Endometrial microvascular endothelial cells (primary cell): ENCODE data around the gene TMEM174. TPM values are rescaled to one million over a fixed set of nuclear protein-coding genes. Genes with fewer than 3 reads are reported as not detected.
"Not testable (repeated sequence)": the region's sequence is repeated elsewhere in the genome, so short reads cannot be mapped to it uniquely, and the experiment has no call there.

Source experiments
- in situ Hi-C: cut with HindIII; loops from 2 replicates; pipeline ENCODE4 v1.10.0; 2017; ENCODE audit warnings: low sequenced_read_pairs, low pct_unique_long_range_greater_than_20kb; ENCODE audit errors: inconsistent ontology term
- total RNA-seq: library from RNA; depleted of rRNA; stranded (reverse); fragments of >200 nt; gene quantifications from one replicate; pipeline ENCODE4 v1.2.3, GENCODE V29; 2015; ENCODE audit errors: inconsistent ontology term

Gene TMEM174
- total RNA-seq, 1 donor from 2014 or later = not detected

DNA sequence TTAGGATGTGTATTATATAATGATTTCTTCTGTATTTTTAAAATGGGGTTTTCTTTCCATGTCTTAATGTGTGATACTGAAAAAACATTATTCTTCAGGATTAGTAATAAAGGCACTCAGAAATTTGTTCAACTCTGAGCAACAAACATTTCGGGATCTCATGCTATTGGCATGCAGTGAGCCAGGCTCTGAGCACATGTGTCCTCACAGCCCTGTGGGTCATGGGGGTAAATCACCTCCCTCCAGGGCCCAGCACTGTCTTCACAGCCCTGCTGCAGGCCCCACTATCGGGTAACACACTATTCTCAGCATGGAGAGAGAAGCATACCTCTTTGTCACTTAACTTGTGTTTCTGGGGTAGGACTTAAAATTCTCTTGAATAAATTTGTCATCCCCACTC is 14.0 kb downstream of the TMEM174 start:
- in situ Hi-C loops = loop anchor here (25.0 kb wide), 1 partner anchor 100 kb away; no protein-coding TSS in a partner anchor

- in situ Hi-C loops = loop anchor here (25.0 kb wide), 1 partner anchor 102 kb away; no protein-coding TSS in a partner anchor
Observed at GRCh38 chr5:73188764-73189531, 16.0 kb downstream of the TMEM174 start.

DNA sequence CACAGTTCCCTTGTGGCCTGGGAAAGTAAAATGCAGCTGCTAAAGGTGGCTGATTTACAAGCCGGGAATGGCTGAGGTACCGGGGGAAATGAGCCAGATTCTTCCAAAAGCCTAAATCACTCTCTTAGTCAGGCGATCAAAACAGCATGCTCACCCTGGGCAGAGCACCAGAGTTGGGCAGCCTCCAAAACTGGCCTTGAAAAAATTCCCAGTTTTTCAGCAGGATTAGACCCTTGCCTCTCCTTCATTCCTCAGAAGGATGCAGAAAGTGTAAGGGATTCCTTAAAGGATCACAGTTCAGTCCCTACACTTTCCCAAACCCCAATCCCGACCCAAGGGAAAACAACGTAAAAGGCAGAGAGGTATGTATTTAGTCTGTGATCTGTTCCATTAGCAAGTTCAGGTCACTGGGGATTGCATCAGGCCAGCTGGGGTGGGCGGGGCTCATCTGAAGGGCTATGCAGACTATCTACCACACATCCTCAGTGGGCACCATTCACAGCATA is 16.9 kb downstream of the TMEM174 start:
- in situ Hi-C loops = loop anchor here (25.0 kb wide), 1 partner anchor 103 kb away; no protein-coding TSS in a partner anchor

DNA sequence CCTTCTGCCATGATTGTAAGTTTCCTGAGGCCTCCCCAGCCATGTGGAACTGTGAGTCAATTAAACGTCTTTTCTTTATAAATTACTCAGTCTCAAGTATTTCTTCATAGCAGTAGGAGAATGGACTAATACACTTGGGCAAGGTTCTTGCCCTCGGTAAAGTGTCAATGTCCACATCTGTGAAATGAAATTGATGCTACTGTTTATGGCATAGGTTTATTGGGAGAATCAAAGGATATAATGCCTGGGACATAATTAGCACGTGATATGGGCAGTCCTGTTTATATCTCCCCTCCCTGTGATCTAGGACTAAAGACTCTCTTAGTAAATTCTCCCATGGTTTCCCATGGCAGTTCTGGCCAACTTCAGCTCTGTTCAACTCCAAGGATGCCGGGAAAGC is 19.4 kb downstream of the TMEM174 start:
- in situ Hi-C loops = loop anchor here (25.0 kb wide), 1 partner anchor 105 kb away; no protein-coding TSS in a partner anchor

GRCh38 chr5:73193592-73193991 is 20.6 kb downstream of the TMEM174 start:
- in situ Hi-C loops = loop anchor here (25.0 kb wide), 1 partner anchor 106 kb away; no protein-coding TSS in a partner anchor

DNA sequence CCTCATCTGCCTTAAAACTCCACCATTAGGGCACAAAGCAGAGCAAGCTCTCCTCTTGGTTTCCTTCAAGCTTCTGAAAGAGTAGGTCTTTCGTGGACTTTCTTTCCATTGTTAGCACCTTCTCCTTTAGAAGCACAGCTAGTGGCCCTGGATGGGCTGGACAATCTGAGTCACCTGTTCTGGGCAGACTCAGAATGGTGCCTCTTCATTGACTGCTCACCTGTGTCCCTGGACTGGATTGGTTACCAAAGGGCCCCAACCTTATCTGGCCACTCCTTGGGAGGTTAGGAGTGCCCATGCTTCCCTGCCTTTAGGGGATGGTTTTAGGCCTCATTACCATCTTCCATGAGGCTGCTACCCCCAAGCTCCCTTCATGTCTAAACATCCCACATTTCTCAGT is 23.2 kb downstream of the TMEM174 start:
- in situ Hi-C loops = loop anchor here (25.0 kb wide), 1 partner anchor 109 kb away; no protein-coding TSS in a partner anchor

GRCh38 chr5:73197637-73198257 is 24.8 kb downstream of the TMEM174 start:
- in situ Hi-C loops = loop anchor here (25.0 kb wide), 1 partner anchor 110 kb away; no protein-coding TSS in a partner anchor

- in situ Hi-C loops = loop anchor here (25.0 kb wide), 1 partner anchor 112 kb away; no protein-coding TSS in a partner anchor
Observed at GRCh38 chr5:73198833-73199592, 26.0 kb downstream of the TMEM174 start.

DNA sequence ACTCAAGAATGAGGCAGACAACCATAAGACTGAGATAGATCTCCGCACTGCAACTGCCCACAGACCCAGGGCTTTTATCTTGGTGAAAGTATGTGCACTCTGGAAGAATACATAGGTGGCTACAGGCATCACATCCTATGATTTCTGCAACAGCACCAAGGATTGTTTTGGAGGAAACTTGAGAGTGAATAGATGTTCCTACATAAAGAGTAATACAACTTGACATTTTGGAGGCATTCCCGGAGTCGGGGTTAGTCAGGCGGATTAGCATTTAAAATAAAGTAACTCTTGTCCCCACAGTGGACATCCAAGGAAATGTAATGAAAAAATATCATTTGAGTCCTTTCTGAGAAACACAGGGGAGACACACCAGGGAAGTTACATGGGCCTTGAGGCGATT is 26.7 kb downstream of the TMEM174 start:
- in situ Hi-C loops = loop anchor here (25.0 kb wide), 1 partner anchor 112 kb away; no protein-coding TSS in a partner anchor

DNA sequence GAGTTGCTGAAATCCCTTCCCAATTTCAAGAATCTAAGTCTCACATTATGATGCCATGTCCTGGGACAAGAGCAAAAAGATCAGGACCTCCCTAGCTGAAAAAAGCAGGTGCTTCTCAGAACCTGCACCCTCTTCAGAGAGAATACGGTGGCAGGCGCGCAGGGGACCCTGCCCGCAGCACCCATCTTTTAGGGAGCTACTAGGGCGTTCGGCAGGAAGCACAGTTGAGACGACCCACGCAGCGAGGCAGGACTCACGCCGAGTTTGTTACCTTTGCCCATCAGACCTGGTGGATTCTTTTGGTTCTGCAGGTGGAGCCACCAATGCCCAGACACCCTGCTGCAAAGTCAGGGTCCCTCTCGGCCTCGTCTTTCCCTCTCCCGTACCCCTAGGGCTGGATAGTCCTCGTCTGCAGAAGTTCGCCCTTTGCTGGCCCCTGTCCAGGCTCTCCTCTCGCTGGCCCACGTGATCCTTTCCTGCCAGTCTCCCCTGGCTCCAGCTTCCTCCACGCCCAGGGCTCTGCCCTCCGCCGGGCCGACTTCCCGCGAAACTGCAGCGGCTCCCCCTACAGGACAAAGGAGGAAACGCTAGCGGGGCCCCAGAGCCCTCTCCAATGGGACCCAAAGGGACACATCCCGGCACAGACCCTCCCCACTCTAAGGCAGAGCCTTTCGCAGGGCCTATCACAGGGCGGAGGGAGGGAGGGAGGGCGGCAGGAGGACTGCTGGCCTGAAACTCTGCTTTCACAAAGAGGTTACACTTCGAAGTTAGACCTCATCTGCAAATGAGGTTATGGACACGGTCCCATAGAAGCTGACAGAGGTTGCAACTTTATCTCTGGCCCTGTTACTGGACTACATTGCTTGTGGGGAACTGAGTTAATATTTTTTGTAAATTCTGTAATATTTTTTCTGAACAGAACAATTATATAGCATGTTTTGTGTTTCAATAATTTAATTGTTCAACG is 28.8 kb downstream of the TMEM174 start:
- in situ Hi-C loops = no loop called here

DNA sequence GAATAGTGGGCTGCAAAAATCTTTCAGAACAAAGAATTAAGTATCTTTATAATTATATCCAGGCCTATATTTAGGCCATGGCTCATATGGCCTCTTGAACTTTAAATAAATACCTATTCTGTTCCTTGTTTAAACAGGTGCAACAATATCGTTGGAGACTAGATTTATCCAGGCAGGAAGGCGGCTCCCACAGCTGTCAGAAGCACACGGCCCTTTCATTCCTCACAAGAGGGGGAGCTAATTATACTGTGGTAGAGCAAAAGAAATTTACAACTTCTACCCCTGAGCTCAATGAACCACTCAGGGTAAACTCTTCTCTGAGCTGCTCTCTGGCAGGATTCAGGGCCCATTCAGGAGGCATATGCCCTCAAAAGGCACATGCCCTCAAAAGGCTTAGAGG is 31.3 kb downstream of the TMEM174 start:
- in situ Hi-C loops = no loop called here

DNA sequence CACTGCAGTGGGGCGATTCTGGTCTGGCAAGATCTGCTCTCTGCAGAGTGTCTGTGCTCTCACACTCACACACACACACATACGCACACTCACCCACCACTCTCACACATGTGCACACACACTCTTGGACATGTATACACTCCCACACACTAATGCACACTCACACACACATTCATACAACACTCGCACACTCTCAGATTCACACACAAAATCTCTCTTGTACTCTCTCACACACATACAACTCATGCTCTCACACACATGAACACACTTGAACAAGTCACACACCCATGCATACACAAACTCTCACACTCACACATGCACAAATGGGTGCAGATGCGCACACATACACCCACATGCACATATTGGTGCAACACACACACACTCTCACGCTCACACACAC is 31.7 kb downstream of the TMEM174 start:
- in situ Hi-C loops = no loop called here

- in situ Hi-C loops = no loop called here
Observed at GRCh38 chr5:73205305-73205704, 32.3 kb downstream of the TMEM174 start.

DNA sequence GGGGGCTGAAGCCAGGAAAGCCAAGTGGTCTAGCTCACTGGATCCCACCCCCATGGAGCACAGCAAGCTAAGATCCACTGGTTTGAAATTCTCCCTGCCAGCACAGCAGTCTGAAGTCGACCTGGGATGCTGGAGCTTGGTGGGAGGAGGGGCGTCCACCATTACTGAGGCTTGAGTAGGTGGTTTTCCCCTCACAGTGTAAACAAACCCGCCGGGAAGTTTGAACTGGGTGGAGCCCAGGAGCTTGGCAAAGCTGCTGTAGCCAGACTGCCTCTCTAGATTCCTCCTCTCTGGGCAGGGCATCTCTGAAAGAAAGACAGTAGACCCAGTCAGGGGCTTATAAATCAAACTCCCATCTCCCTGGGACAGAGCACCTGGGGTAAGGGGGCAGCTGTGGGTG is 34.2 kb downstream of the TMEM174 start:
- in situ Hi-C loops = not testable (repeated sequence)

- in situ Hi-C loops = not testable (repeated sequence)
Observed at GRCh38 chr5:73209075-73209474, 36.1 kb downstream of the TMEM174 start.

DNA sequence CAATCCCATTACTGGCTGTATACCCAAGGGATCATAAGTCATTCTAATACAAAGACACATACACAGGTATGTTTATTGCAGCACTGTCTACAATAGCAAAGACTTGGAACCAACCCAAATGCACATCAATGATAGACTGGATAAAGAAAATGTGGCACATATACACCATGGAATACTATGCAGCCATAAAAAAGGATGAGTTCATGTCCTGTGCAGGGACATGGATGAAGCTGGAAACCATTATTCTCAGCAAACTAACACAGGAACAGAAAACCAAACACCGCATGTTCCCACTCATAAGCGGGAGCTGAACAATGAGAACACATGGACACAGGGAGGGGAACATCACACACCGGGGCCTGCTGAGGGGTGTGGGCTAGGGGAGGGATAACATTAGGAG is 39.7 kb downstream of the TMEM174 start:
- in situ Hi-C loops = not testable (repeated sequence)

DNA sequence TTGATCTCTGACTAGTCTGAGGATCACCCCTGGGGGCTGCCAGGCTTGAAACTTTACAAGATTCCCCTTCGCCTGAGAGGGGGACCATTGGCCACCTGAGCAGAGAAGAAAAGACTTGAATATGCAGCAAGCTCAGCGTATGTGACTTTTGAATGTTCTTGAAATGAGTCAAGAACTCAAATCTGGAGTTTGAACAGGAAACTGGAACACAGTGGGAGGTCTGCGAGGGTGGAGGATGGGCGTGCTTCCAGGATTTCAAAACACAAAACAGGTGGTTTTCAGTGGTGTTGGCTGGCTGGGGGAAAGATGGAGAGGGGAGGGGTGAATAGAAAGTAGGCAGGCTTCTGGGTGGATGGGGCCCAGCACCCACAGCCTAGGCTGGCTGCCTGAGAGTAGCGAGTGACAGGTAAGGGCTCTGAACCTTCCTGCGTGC is 40.6 kb downstream of the TMEM174 start:
- in situ Hi-C loops = no loop called here

- in situ Hi-C loops = no loop called here
Observed at GRCh38 chr5:73214306-73214705, 41.3 kb downstream of the TMEM174 start.
